Colonic mucosa (tissue), 4 donors: ENCODE results near the gene KBTBD13. TPM values are rescaled to one million over a fixed set of nuclear protein-coding genes. Genes with fewer than 3 reads are reported as not detected.

ENCODE experiments used
- DNase-seq: peaks from one replicate; pipeline ENCODE4 v3.0.0-alpha.2; 2020
- H3K27ac ChIP-seq: fragments of 200-600 bp; one replicate; pipeline ENCODE4 v1.8.0; 2021
- H3K27me3 ChIP-seq: fragments of 200-600 bp; one replicate; pipeline ENCODE4 v1.8.0; 2021
- H3K36me3 ChIP-seq: fragments of 200-600 bp; one replicate; pipeline ENCODE4 v1.8.0; 2021
- H3K4me1 ChIP-seq: fragments of 200-600 bp; one replicate; pipeline ENCODE4 v1.8.0; 2021; ENCODE audit warnings: mild to moderate bottlenecking
- H3K4me3 ChIP-seq: fragments of 200-600 bp; one replicate; pipeline ENCODE4 v1.8.0; 2021
- H3K9ac ChIP-seq, 2 donors: one replicate each; pipeline ENCODE4 v1.7.0; 2013; ENCODE audit warnings: control low read depth in 2 of 2, low read depth in 2 of 2, low read length in 2 of 2
- H3K9me3 ChIP-seq: fragments of 200-600 bp; one replicate; pipeline ENCODE4 v1.8.0; 2021
- intact Hi-C: fragments of 100-400 bp; cut with DNase I; formaldehyde crosslinking; loops from one replicate; pipeline ENCODE4 v1.14.1; 2022
- total RNA-seq, 2 donors: library from RNA; stranded (reverse); fragmentation: NEBNext Ultra II Directional in 1 of 2; extraction: Animal tissue kit (Norgen Biotek cat#: 25700) in 1 of 2; gene quantifications; one replicate each; pipeline ENCODE4 v1.2.1, GENCODE V29; 2021
- TF ChIP-seq, protein P1 (sequence below): fragments of 200-600 bp; IDR thresholded peaks from one replicate; pipeline ENCODE4 v1.8.0; 2022; ENCODE audit warnings: antibody characterized with exemption, mild to moderate bottlenecking
- donor health status: healthy.
- donor health status: DM: no; HTN: no; CAD: no.
- donor health status: DM: no; HTN: no; CAD: no.

Gene KBTBD13
- total RNA-seq, 2 donors from 2014 or later = not detected

GRCh38 chr15:65029736-65030208, 46.8 kb upstream of the KBTBD13 start:
- DNase-seq = no peak
- Histone ChIP-seq H3K9me3 (no peaks in the 10 kb centered on the region), H3K36me3 (no peaks in the 10 kb centered on the region), H3K4me3 (peak overlapping the region; percentile 96), H3K9ac (no peak overlapping the region), H3K4me1 (peaks cover 6% of the 10 kb centered on the region), H3K27ac (no peak overlapping the region), H3K27me3 (no peaks in the 10 kb centered on the region)
- TF ChIP-seq, protein P1, sequence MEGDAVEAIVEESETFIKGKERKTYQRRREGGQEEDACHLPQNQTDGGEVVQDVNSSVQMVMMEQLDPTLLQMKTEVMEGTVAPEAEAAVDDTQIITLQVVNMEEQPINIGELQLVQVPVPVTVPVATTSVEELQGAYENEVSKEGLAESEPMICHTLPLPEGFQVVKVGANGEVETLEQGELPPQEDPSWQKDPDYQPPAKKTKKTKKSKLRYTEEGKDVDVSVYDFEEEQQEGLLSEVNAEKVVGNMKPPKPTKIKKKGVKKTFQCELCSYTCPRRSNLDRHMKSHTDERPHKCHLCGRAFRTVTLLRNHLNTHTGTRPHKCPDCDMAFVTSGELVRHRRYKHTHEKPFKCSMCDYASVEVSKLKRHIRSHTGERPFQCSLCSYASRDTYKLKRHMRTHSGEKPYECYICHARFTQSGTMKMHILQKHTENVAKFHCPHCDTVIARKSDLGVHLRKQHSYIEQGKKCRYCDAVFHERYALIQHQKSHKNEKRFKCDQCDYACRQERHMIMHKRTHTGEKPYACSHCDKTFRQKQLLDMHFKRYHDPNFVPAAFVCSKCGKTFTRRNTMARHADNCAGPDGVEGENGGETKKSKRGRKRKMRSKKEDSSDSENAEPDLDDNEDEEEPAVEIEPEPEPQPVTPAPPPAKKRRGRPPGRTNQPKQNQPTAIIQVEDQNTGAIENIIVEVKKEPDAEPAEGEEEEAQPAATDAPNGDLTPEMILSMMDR = no peak
- intact Hi-C loops = loop anchor here (5.0 kb wide), 2 partner anchors 73 to 243 kb away; no protein-coding TSS in a partner anchor

- H3K4me1 ChIP-seq = peaks cover 6% of the 10 kb centered on the region
- intact Hi-C loops = loop anchor here (5.0 kb wide), 2 partner anchors 69 to 239 kb away; no protein-coding TSS in a partner anchor
- no peaks in the 10 kb centered on the region for H3K27me3 ChIP-seq
- peak overlapping the region; percentile 13 to 40 for H3K9ac ChIP-seq
- TF ChIP-seq, protein P1 = peak; percentile 74
- H3K36me3 ChIP-seq = no peaks in the 10 kb centered on the region
- no peaks in the 10 kb centered on the region for H3K9me3 ChIP-seq
- H3K4me3 ChIP-seq = no peak overlapping the region
- DNase-seq = peak; percentile 80
- peak overlapping the region; percentile 16 for H3K27ac ChIP-seq
These were observed 43.6 kb upstream of the KBTBD13 start for GRCh38 chr15:65032801-65033537.

DNA sequence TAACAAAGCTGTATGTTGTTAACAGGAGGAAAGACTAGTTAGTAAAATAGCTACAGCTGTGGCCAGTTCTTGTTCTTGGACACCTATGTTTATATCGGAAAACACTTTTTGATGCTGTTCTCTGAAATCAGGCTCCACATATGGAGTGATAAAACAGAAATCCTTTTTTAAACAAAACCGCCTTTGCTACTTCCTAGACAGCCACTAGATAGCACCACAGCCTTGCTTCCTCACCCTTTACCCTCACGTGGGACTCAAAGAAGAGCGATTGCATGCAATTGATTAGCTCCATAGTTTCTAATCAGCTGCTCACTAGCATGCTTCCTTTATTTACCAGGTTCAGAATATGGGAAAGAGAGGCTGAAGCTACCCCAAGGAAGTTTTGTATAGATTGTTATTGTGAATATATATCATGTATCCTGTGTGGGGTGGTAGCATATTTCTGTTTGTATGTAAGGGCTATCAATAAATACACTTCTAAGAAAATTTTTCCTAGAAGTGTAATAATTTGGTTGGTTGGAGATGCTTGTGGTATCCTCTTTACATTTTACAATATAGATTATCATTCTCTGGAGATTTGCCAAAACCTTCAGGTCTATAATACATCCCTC, 42.8 kb upstream of the KBTBD13 start:
- Histone ChIP-seq H3K9me3 (no peaks in the 10 kb centered on the region), H3K36me3 (no peaks in the 10 kb centered on the region), H3K4me3 (no peak overlapping the region), H3K4me1 (peaks cover 6% of the 10 kb centered on the region), H3K27me3 (no peaks in the 10 kb centered on the region), H3K9ac (no peak overlapping the region), H3K27ac (peak overlapping the region; percentile 16)
- intact Hi-C loops = loop anchor here (5.0 kb wide), 2 partner anchors 69 to 239 kb away; no protein-coding TSS in a partner anchor
- TF ChIP-seq, protein P1 = peak; percentile 46
- DNase-seq = peak; percentile 53

DNA sequence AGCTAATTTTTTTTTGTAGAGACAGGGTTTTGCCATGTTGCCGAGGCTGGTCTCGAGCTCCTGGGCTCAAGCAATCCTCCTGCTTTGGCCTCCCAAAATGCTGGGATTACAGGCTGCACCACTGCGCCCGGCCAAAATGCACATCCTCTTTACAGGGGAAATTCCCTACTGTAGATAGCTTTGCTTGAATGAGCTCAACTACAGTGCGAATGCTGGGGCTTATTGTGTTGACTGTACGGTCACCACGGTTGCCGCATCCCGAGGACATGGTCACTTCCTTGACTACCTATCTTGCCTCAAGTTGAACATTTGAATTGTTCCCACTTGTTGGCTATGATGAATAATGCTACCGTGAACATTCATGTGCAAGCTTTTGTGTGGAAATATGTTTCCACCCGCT, 41.8 kb upstream of the KBTBD13 start:
- no peak for DNase-seq
- TF ChIP-seq, protein P1 = no peak
- H3K4me1 ChIP-seq = peaks cover 6% of the 10 kb centered on the region
- no peaks in the 10 kb centered on the region for H3K36me3 ChIP-seq
- no peaks in the 10 kb centered on the region for H3K27me3 ChIP-seq
- H3K27ac ChIP-seq = no peak overlapping the region
- intact Hi-C loops = loop anchor here (5.0 kb wide), 3 partner anchors 48 to 238 kb away; no protein-coding TSS in a partner anchor
- H3K9ac ChIP-seq = no peak overlapping the region
- no peaks in the 10 kb centered on the region for H3K9me3 ChIP-seq
- H3K4me3 ChIP-seq = no peak overlapping the region

DNA sequence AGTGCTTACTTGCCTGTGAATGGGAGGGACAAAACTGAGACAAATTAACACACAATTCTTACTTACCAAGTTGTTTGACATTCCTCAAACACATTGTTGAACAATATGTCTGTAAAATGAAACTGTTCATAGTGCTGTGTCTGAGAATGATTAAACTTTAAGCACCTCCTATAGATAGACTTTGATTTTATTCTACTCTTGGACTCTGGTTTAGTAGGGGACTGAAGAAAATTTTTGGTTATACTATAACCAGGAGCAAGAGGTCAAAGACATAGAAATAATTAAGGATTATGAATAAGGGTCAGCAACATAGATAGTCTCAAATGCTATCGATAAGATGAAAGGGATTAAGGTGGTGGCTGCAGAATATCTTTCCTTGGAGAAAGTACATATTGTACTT, 39.2 kb upstream of the KBTBD13 start:
- Histone ChIP-seq H3K4me3 (no peak overlapping the region), H3K36me3 (no peaks in the 10 kb centered on the region), H3K27ac (peak overlapping the region; percentile 24), H3K27me3 (no peaks in the 10 kb centered on the region), H3K4me1 (peaks cover 6% of the 10 kb centered on the region), H3K9ac (no peak overlapping the region), H3K9me3 (no peaks in the 10 kb centered on the region)
- TF ChIP-seq, protein P1 = no peak
- intact Hi-C loops = loop anchor here (5.0 kb wide), 1 partner anchor 45 kb away; no protein-coding TSS in a partner anchor
- DNase-seq = peak; percentile 9
